RWPE1 (cell line): Measurements from ENCODE around the gene CTXN1.

Source experiments
- CTCF ChIA-PET: fragments of 350-600 bp; sonication (Branson Sonifier 250); formaldehyde crosslinking; extraction: SDS; loops from one replicate; lab custom pipeline; 2021; lab: Yijun Ruan, JAX
- POLR2A ChIA-PET: fragments of 400-600 bp; formaldehyde crosslinking; extraction: SDS; loops from one replicate; lab custom pipeline; 2020; ENCODE audit warnings: antibody characterized with exemption; ENCODE audit not compliant: low non-redundant PET; lab: Yijun Ruan, JAX
- DNase-seq: peaks from one replicate; pipeline ENCODE4 v3.0.0; 2012; ENCODE audit warnings: low spot score
- H3K27ac ChIP-seq: fragments of 450-650 bp; 2 replicates; pipeline ENCODE4 v1.5.1; 2017
- TF ChIP-seq, protein P1 (sequence below): fragments of 450-650 bp; conservative IDR thresholded peaks from 2 replicates; pipeline ENCODE4 v1.5.1; 2017; ENCODE audit warnings: low read depth, mild to moderate bottlenecking

Gene CTXN1

DNA sequence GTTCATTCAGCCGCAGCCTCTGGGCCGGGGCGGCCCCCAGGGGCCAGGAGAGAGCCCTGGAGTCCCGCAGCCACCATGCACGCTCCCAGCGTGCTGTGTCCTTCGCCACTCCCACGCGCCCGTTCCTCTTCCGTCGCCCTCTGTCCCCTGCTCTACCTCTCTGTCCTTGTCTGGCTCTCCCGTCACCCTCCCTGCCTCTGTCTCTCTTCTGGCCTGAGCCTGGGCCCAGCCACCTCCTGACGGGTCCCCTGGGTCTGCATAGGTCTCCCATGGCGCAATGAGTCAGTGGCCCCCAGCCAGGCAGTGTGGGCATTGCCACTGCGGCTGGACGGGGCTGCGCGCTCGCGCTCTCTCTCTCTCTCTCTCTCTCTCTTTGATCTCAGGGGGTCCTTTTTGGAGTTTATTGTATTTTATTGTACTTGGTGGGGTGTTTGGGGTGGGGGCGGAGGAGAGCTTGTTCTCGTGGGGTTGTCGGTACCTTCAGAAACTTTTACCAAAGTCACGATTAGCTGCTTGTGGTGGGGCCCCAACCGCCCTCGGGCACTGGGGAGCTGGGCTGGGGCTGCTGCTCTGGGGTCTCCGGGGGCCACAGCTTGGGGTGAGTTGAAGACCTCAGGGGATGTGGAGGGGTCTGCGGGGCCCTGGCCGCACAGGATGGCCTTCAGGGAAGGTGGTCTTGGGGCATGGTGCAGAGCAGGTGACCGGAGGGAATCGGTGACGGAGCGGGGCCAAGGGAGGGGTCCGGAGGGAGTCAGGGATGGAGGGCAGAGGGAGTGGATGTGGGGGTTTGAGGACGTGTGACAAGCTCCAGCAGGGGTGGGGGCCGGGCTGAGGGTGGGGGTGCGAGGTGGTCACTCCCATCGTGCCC lies 13.0 kb downstream of the CTXN1 start:
- no peak for DNase-seq
- H3K27ac ChIP-seq = no peak overlapping the region
- POLR2A ChIA-PET = interaction anchor here (0.7 kb wide), 1 partner anchor 10 kb away, joined by 3 read pairs; no protein-coding TSS in a partner anchor
- CTCF ChIA-PET = interaction anchor here (0.7 kb wide), 1 partner anchor 351 kb away, joined by 3 read pairs; no protein-coding TSS in a partner anchor
- TF ChIP-seq, protein P1, sequence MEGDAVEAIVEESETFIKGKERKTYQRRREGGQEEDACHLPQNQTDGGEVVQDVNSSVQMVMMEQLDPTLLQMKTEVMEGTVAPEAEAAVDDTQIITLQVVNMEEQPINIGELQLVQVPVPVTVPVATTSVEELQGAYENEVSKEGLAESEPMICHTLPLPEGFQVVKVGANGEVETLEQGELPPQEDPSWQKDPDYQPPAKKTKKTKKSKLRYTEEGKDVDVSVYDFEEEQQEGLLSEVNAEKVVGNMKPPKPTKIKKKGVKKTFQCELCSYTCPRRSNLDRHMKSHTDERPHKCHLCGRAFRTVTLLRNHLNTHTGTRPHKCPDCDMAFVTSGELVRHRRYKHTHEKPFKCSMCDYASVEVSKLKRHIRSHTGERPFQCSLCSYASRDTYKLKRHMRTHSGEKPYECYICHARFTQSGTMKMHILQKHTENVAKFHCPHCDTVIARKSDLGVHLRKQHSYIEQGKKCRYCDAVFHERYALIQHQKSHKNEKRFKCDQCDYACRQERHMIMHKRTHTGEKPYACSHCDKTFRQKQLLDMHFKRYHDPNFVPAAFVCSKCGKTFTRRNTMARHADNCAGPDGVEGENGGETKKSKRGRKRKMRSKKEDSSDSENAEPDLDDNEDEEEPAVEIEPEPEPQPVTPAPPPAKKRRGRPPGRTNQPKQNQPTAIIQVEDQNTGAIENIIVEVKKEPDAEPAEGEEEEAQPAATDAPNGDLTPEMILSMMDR = no peak

DNA sequence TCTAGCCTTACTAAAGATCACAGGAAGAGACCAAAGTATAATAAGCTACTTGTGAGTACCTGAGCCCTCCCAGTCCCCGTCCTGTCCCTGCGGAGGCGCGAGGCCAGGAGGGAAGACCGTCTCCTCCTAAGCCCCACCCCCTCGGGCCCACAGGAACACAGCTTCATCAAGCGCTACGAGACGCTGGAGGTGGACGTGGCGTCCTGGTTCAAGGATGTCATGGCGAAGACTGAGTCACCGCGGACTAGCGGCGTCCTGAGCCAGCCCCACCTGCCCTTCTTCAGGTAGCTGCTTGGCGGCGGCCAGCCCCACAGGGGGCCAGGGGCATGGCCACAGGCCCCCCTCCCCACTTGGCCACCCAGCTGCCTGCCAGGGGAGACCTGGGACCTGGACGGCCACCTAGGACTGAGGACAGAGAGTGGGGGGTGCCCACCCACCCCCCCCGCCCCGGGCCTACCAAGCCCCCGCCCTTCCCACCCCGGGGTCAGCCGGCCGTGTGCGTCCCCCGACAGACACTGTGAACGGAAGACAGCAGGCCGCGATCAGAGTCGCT lies 13.7 kb downstream of the CTXN1 start:
- POLR2A ChIA-PET = no interaction called here
- CTCF ChIA-PET = interaction anchor here (1.2 kb wide), 1 partner anchor 43 kb away, joined by 3 read pairs; no protein-coding TSS in a partner anchor
- TF ChIP-seq, protein P1 = no peak
- no peak for DNase-seq
- peak overlapping the region; percentile 32; the same call in 1 of the 2 replicates for H3K27ac ChIP-seq

GRCh38 chr19:7911508-7912143 lies 14.3 kb downstream of the CTXN1 start:
- ChIA-PET POLR2A (interaction anchor here (0.8 kb wide), 1 partner anchor 10 kb away, joined by 4 read pairs; no protein-coding TSS in a partner anchor), CTCF (interaction anchor here (0.6 to 1.2 kb wide), 4 partner anchors 17 to 470 kb away, joined by 3 to 4 read pairs (median 3); no protein-coding TSS in a partner anchor)
- DNase-seq = no peak
- TF ChIP-seq, protein P1 = no peak
- peak overlapping the region; percentile 32 for H3K27ac ChIP-seq

GRCh38 chr19:7910321-7911161 lies 15.4 kb downstream of the CTXN1 start:
- TF ChIP-seq, protein P1 = no peak
- 0 out of 2 replicates have a peak overlapping the region, but pooled peaks have one; percentile 32 for H3K27ac ChIP-seq
- ChIA-PET CTCF (interaction anchor here (0.6 to 0.7 kb wide), 2 partner anchors 57 to 469 kb away, joined by 3 to 4 read pairs; no protein-coding TSS in a partner anchor), POLR2A (interaction anchor here (0.8 kb wide), 1 partner anchor 42 kb away, joined by 3 read pairs; no protein-coding TSS in a partner anchor)
- DNase-seq = no peak

- peak overlapping the region; percentile 50 for H3K27ac ChIP-seq
- TF ChIP-seq, protein P1 = no peak
- POLR2A ChIA-PET = no interaction called here
- CTCF ChIA-PET = interaction anchor here (0.5 kb wide), 1 partner anchor 193 kb away, joined by 3 read pairs; no protein-coding TSS in a partner anchor
- no peak for DNase-seq
Observed at GRCh38 chr19:7909471-7910067, 16.4 kb downstream of the CTXN1 start.
